Panc1 (cell line): ENCODE results near the gene ATP4A. TPM values are rescaled to one million over a fixed set of nuclear protein-coding genes. Genes with fewer than 3 reads are reported as not detected.

Source experiments
- ATAC-seq: fragments of 200-7000 bp; cut with Tn5 transposase; 2 replicates; pipeline ENCODE4 v1.9.1; 2020; ENCODE audit warnings: mild to moderate bottlenecking, moderate library complexity
- BruUV-seq: library from RNA; stranded (reverse); fragments of 400-500 nt; replicated peaks from 2 replicates; lab custom pipeline; 2021; lab: Mats Ljungman, UMichigan
- CTCF ChIA-PET: fragments of 300-600 bp; sonication (Branson Sonifier 250); formaldehyde crosslinking; loops from one replicate; lab custom pipeline; 2022; ENCODE audit warnings: antibody characterized with exemption; lab: Charles Lee
- POLR2A ChIA-PET: fragments of 300-600 bp; sonication (Branson Sonifier 250); formaldehyde crosslinking; loops from one replicate; lab custom pipeline; 2022; ENCODE audit warnings: antibody characterized with exemption; lab: Charles Lee
- DNase-seq: peaks from one replicate; pipeline ENCODE4 v3.0.0-alpha.2; 2010; ENCODE audit warnings: low read depth, low spot score
- H3K27ac ChIP-seq: 2 replicates; pipeline ENCODE4 v1.5.1; 2011; ENCODE audit warnings: mild to moderate bottlenecking, low read length, inconsistent platforms
- H3K27me3 ChIP-seq: fragments of 200-500 bp; sonication (Bioruptor generic); 2 replicates; pipeline ENCODE4 v1.6.0; 2014; ENCODE audit warnings: low read length, inconsistent platforms; ENCODE audit not compliant: control insufficient read depth, insufficient read depth
- H3K36me3 ChIP-seq: fragments of 200-500 bp; sonication (Bioruptor generic); 2 replicates; pipeline ENCODE4 v1.5.1; 2014; ENCODE audit warnings: inconsistent platforms, mild to moderate bottlenecking, low read length, moderate library complexity; ENCODE audit not compliant: control insufficient read depth, insufficient read depth
- H3K4me1 ChIP-seq: 2 replicates; pipeline ENCODE4 v1.5.1; 2011; ENCODE audit warnings: inconsistent platforms, mild to moderate bottlenecking, low read length, moderate library complexity; ENCODE audit not compliant: control insufficient read depth, insufficient read depth
- H3K4me3 ChIP-seq, 2 experiments: 2 replicates each; pipeline ENCODE4 v1.5.1; 2011 to 2012; ENCODE audit warnings: low read depth in 2 of 2, low read length in 2 of 2, mild to moderate bottlenecking in 2 of 2, inconsistent platforms in 1 of 2, moderate library complexity in 1 of 2
- H3K9me3 ChIP-seq: fragments of 200-500 bp; sonication (Bioruptor generic); 2 replicates; pipeline ENCODE4 v1.5.1; 2014; ENCODE audit warnings: low read depth, mild to moderate bottlenecking, inconsistent platforms, low read length, moderate library complexity; ENCODE audit not compliant: control insufficient read depth, insufficient read depth
- POLR2AphosphoS5 ChIP-seq: IDR thresholded peaks from 2 replicates; pipeline ENCODE4 v1.6.1; 2012; ENCODE audit warnings: mild to moderate bottlenecking, low read depth, low read length, moderate library complexity
- SIN3A ChIP-seq: IDR thresholded peaks from 2 replicates; pipeline ENCODE4 v1.6.1; 2012; ENCODE audit warnings: low read depth, mild to moderate bottlenecking, low read length, moderate library complexity, borderline replicate concordance; ENCODE audit not compliant: insufficient read depth
- TCF7L2 ChIP-seq: IDR thresholded peaks from 2 replicates; pipeline ENCODE4 v1.6.1; 2011; ENCODE audit warnings: mild to moderate bottlenecking, low read depth, low read length, inconsistent platforms
- in situ Hi-C: cut with HindIII; loops from 2 replicates; pipeline ENCODE4 v1.10.0; 2016; ENCODE audit warnings: low sequenced_read_pairs, low pct_unique_long_range_greater_than_20kb
- intact Hi-C: fragments of 100-400 bp; cut with micrococcal nuclease; formaldehyde crosslinking; loops from one replicate; pipeline ENCODE4 v1.10.0; 2022; ENCODE audit not compliant: unreplicated experiment
- total RNA-seq: library from RNA; stranded (reverse); gene quantifications from one replicate; pipeline ENCODE4 v1.2.1, GENCODE V29; 2021; ENCODE audit not compliant: unreplicated experiment
- TF ChIP-seq, protein P1 (sequence below), 2 experiments: IDR thresholded peaks; 2 replicates each; pipeline ENCODE4 v1.6.1; 2011 to 2012; ENCODE audit warnings: low read depth in 2 of 2, control low read depth in 1 of 2, low read length in 1 of 2, mild to moderate bottlenecking in 1 of 2, moderate library complexity in 1 of 2; ENCODE audit not compliant: insufficient read depth in 1 of 2
- TF ChIP-seq, protein P2 (sequence below): fragments of 450-650 bp; IDR thresholded peaks from 2 replicates; pipeline ENCODE4 v1.5.1; 2017; ENCODE audit warnings: mild to moderate bottlenecking

The ATP4A gene
- total RNA-seq, 1 experiment from 2014 or later: not detected

DNA sequence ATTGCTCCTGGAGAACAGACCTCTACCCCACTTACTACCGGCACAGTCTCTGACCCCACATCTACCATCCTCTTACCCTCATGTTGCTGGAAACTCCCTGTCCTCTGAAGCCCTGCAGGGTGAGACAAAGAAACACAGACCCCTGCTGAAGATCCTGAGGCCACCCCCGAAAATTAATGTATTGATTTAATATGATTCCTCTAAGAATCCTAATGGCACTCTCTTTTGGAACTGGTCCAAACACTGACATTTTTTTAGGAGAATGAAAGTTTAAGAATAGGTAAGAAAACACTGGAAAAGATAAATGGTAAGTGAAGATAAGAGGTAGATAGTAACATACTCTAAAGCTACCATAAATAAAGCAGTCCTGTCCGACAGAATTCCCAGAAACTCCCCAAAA, 55.3 kb downstream of the ATP4A start:
- Histone ChIP-seq H3K4me1 (0 out of 2 replicates have a peak, but pooled peaks cover 5% of the 10 kb centered on the region), H3K4me3 (no peak overlapping the region), H3K27ac (no peak overlapping the region), H3K36me3 (no peaks in the 10 kb centered on the region; the same call in 1 of the 2 replicates), H3K27me3 (peaks cover 20% of the 10 kb centered on the region), H3K9me3 (no peaks in the 10 kb centered on the region)
- in situ Hi-C loops (no loop called here), intact Hi-C loops (no loop called here)
- TF ChIP-seq, protein P1, sequence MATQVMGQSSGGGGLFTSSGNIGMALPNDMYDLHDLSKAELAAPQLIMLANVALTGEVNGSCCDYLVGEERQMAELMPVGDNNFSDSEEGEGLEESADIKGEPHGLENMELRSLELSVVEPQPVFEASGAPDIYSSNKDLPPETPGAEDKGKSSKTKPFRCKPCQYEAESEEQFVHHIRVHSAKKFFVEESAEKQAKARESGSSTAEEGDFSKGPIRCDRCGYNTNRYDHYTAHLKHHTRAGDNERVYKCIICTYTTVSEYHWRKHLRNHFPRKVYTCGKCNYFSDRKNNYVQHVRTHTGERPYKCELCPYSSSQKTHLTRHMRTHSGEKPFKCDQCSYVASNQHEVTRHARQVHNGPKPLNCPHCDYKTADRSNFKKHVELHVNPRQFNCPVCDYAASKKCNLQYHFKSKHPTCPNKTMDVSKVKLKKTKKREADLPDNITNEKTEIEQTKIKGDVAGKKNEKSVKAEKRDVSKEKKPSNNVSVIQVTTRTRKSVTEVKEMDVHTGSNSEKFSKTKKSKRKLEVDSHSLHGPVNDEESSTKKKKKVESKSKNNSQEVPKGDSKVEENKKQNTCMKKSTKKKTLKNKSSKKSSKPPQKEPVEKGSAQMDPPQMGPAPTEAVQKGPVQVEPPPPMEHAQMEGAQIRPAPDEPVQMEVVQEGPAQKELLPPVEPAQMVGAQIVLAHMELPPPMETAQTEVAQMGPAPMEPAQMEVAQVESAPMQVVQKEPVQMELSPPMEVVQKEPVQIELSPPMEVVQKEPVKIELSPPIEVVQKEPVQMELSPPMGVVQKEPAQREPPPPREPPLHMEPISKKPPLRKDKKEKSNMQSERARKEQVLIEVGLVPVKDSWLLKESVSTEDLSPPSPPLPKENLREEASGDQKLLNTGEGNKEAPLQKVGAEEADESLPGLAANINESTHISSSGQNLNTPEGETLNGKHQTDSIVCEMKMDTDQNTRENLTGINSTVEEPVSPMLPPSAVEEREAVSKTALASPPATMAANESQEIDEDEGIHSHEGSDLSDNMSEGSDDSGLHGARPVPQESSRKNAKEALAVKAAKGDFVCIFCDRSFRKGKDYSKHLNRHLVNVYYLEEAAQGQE (IDR thresholded peaks at IDR 0.05; ENCODE audit: insufficient read depth in 1 of 2, low read depth in 2 of 2, low read length in 1 of 2): no peak
- TF ChIP-seq, protein P2, sequence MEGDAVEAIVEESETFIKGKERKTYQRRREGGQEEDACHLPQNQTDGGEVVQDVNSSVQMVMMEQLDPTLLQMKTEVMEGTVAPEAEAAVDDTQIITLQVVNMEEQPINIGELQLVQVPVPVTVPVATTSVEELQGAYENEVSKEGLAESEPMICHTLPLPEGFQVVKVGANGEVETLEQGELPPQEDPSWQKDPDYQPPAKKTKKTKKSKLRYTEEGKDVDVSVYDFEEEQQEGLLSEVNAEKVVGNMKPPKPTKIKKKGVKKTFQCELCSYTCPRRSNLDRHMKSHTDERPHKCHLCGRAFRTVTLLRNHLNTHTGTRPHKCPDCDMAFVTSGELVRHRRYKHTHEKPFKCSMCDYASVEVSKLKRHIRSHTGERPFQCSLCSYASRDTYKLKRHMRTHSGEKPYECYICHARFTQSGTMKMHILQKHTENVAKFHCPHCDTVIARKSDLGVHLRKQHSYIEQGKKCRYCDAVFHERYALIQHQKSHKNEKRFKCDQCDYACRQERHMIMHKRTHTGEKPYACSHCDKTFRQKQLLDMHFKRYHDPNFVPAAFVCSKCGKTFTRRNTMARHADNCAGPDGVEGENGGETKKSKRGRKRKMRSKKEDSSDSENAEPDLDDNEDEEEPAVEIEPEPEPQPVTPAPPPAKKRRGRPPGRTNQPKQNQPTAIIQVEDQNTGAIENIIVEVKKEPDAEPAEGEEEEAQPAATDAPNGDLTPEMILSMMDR: no peak
- TF ChIP-seq SIN3A (no peak), POLR2AphosphoS5 (no peak), TCF7L2 (no peak)
- ChIA-PET POLR2A (interaction anchor here (0.6 kb wide), 1 partner anchor 359 kb away, joined by 5 read pairs; no protein-coding TSS in a partner anchor), CTCF (interaction anchor here (0.5 to 0.7 kb wide), 3 partner anchors 13 to 109 kb away, joined by 3 to 8 read pairs (median 4); no protein-coding TSS in a partner anchor)
- ATAC-seq (no peak), DNase-seq (no peak)
- BruUV-seq: no TSS peak

DNA sequence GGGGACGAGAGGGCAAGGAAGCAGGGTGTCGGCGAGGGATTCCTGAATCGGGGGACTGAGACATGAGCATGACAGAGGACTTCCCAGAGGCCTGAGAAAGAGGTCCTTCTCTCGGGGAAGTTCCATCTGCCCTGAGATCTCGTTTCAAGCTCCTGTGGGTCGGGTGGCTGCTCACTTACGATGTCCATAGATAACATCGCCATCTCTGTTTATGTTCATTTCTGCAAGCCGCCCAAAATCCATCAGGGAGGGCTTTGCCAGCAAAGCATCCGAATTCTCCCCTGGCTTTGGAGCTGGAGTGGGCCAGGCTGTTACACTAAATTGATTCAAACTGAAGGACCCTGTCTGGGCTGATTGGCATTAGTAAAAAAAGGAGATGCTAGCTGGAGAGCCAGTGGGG, 55.9 kb downstream of the ATP4A start:
- intact Hi-C loops (no loop called here), in situ Hi-C loops (no loop called here)
- Histone ChIP-seq H3K4me3 (no peak overlapping the region), H3K4me1 (0 out of 2 replicates have a peak, but pooled peaks cover 5% of the 10 kb centered on the region), H3K36me3 (no peaks in the 10 kb centered on the region; the same call in 1 of the 2 replicates), H3K27ac (no peak overlapping the region), H3K9me3 (no peaks in the 10 kb centered on the region), H3K27me3 (peaks cover 20% of the 10 kb centered on the region)
- TF ChIP-seq SIN3A (no peak), TCF7L2 (no peak), POLR2AphosphoS5 (no peak)
- TF ChIP-seq, protein P1 (IDR thresholded peaks at IDR 0.05; ENCODE audit: insufficient read depth in 1 of 2, low read depth in 2 of 2, low read length in 1 of 2): no peak
- TF ChIP-seq, protein P2: no peak
- no TSS peak for BruUV-seq
- ChIA-PET POLR2A (no interaction called here), CTCF (interaction anchor here (0.6 kb wide), 1 partner anchor 74 kb away, joined by 8 read pairs; no protein-coding TSS in a partner anchor)
- no peak for DNase-seq
- ATAC-seq: no peak
